Tibial nerve (tissue), 4 donors: ENCODE results near the gene VSIG10L2. TPM values are rescaled to one million over a fixed set of nuclear protein-coding genes. Genes with fewer than 3 reads are reported as not detected.

Experiments
- DNase-seq, 2 donors: peaks; one replicate each; pipeline ENCODE4 v3.0.0-alpha.2; 2019; ENCODE audit warnings: low spot score in 2 of 2
- H3K27ac ChIP-seq, 4 donors: fragments of 200-600 bp; sonication (generic) in 3 of 4; one replicate each; pipeline ENCODE4 v1.5.1; 2017 to 2019; ENCODE audit warnings: mild to moderate bottlenecking in 1 of 4
- H3K27me3 ChIP-seq, 2 donors: fragments of 200-600 bp; sonication (generic) in 1 of 2; one replicate each; pipeline versions ENCODE4 v1.5.1 to v1.6.0; 2017 to 2019
- H3K36me3 ChIP-seq, 3 donors: fragments of 200-600 bp; sonication (generic); one replicate each; pipeline ENCODE4 v1.5.1; 2018 to 2019
- H3K4me1 ChIP-seq, 4 donors: fragments of 200-600 bp; sonication (generic) in 3 of 4; one replicate each; pipeline ENCODE4 v1.5.1; 2017 to 2019
- H3K4me3 ChIP-seq, 4 donors: fragments of 200-600 bp; sonication (generic) in 3 of 4; one replicate each; pipeline ENCODE4 v1.5.1; 2017 to 2019; ENCODE audit warnings: mild to moderate bottlenecking in 1 of 4, moderate library complexity in 1 of 4
- H3K9me3 ChIP-seq, 4 donors: fragments of 200-600 bp; sonication (generic) in 3 of 4; one replicate each; pipeline ENCODE4 v1.5.1; 2017 to 2019
- CTCF ChIP-seq, 5 experiments: fragments of 200-600 bp in 3 of 5; fragments of 450-650 bp in 2 of 5; sonication (generic) in 3 of 5; IDR thresholded peaks; one replicate each; pipeline ENCODE4 v1.5.1; 2016 to 2019; ENCODE audit warnings: antibody characterized with exemption in 5 of 5, mild to moderate bottlenecking in 3 of 5, moderate library complexity in 2 of 5
- EP300 ChIP-seq, 2 donors: sonication (generic); formaldehyde crosslinking; IDR thresholded peaks; one replicate each; pipeline ENCODE4 v1.6.1; 2017; ENCODE audit warnings: antibody characterized with exemption in 2 of 2, mild to moderate bottlenecking in 1 of 2
- POLR2A ChIP-seq, 2 donors: fragments of 450-650 bp; IDR thresholded peaks; one replicate each; pipeline ENCODE4 v1.6.1; 2017; ENCODE audit warnings: antibody characterized with exemption in 2 of 2, mild to moderate bottlenecking in 2 of 2, moderate library complexity in 2 of 2
- WGBS, 2 donors: methylation state at CpG; one replicate each; pipeline ENCODE4 v1.1.5; 2018; 5-methylcytosine and 5-hydroxymethylcytosine counted together
- total RNA-seq, 4 donors: library from RNA; depleted of rRNA; stranded (reverse); fragments of >200 nt; gene quantifications; one replicate each; pipeline ENCODE4 v1.1.0, GENCODE V29; 2016

Gene VSIG10L2
- total RNA-seq, 4 donors from 2014 or later: not detected

- WGBS, 2 donors: 45 to 48% methylated on average over 4 of the region's 4 CpGs
Observed at GRCh38 chr11:125958872-125959400, 13.1 kb downstream of the VSIG10L2 start.

GRCh38 chr11:125959511-125959910 lies 13.7 kb downstream of the VSIG10L2 start:
- Histone ChIP-seq H3K27me3 (no peaks in the 10 kb centered on the region), H3K36me3 (peaks cover 0 to 50% (median 0%) of the 10 kb centered on the region in 3 donors), H3K27ac (peak overlapping the region in 2 of 4 donors; percentile 2 to 30), H3K9me3 (peaks cover 0 to 16% (median 3%) of the 10 kb centered on the region in 4 donors), H3K4me3 (no peak overlapping the region), H3K4me1 (peaks cover 0 to 22% (median 7%) of the 10 kb centered on the region in 4 donors)
- no peak for DNase-seq
- 82 to 86% methylated on average over 6 of the region's 6 CpGs for WGBS, 2 donors
- no peak for TF ChIP-seq POLR2A (IDR thresholded peaks at IDR 0.05)
- no peak for TF ChIP-seq EP300 (IDR thresholded peaks at IDR 0.05)
- TF ChIP-seq CTCF (IDR thresholded peaks at IDR 0.05): no peak

More at GRCh38 chr11:125958872-125959400, 13.1 kb downstream of the VSIG10L2 start:
- Histone ChIP-seq H3K4me3 (no peak overlapping the region), H3K9me3 (peaks cover 0 to 16% (median 3%) of the 10 kb centered on the region in 4 donors), H3K36me3 (peaks cover 0 to 44% (median 0%) of the 10 kb centered on the region in 3 donors), H3K27me3 (no peaks in the 10 kb centered on the region), H3K27ac (peak overlapping the region in 2 of 4 donors; percentile 2 to 63), H3K4me1 (peaks cover 0 to 22% (median 7%) of the 10 kb centered on the region in 4 donors)
- no peak for TF ChIP-seq POLR2A (IDR thresholded peaks at IDR 0.05)
- no peak for DNase-seq

- no peak overlapping the region for H3K4me3 ChIP-seq
- 93 to 94% methylated on average over 10 of the region's 10 CpGs for WGBS, 2 donors
Observed at GRCh38 chr11:125959931-125960330, 14.1 kb downstream of the VSIG10L2 start.

GRCh38 chr11:125960771-125961170 lies 14.9 kb downstream of the VSIG10L2 start:
- Histone ChIP-seq H3K36me3 (peaks cover 0 to 50% (median 0%) of the 10 kb centered on the region in 3 donors), H3K4me3 (no peak overlapping the region), H3K27ac (no peak overlapping the region), H3K4me1 (peaks cover 0 to 18% (median 7%) of the 10 kb centered on the region in 4 donors), H3K27me3 (no peaks in the 10 kb centered on the region), H3K9me3 (peaks cover 0 to 16% (median 3%) of the 10 kb centered on the region in 4 donors)
- TF ChIP-seq POLR2A (IDR thresholded peaks at IDR 0.05): no peak
- TF ChIP-seq CTCF (IDR thresholded peaks at IDR 0.05): no peak
- TF ChIP-seq EP300 (IDR thresholded peaks at IDR 0.05): no peak
- 88 to 91% methylated on average over 6 of the region's 6 CpGs for WGBS, 2 donors
- DNase-seq: no peak

More at GRCh38 chr11:125959931-125960330, 14.1 kb downstream of the VSIG10L2 start:
- Histone ChIP-seq H3K36me3 (peaks cover 0 to 50% (median 0%) of the 10 kb centered on the region in 3 donors), H3K27ac (peak overlapping the region in 1 of 4 donors; percentile 30), H3K27me3 (no peaks in the 10 kb centered on the region), H3K9me3 (peaks cover 0 to 16% (median 3%) of the 10 kb centered on the region in 4 donors), H3K4me1 (peaks cover 0 to 22% (median 7%) of the 10 kb centered on the region in 4 donors)
- TF ChIP-seq CTCF (IDR thresholded peaks at IDR 0.05): no peak
- TF ChIP-seq EP300 (IDR thresholded peaks at IDR 0.05): no peak
- TF ChIP-seq POLR2A (IDR thresholded peaks at IDR 0.05): no peak
- DNase-seq: no peak

GRCh38 chr11:125967515-125967914 lies 21.7 kb downstream of the VSIG10L2 start:
- TF ChIP-seq CTCF (IDR thresholded peaks at IDR 0.05) (no peak), POLR2A (IDR thresholded peaks at IDR 0.05) (no peak), EP300 (IDR thresholded peaks at IDR 0.05) (no peak)
- no peak for DNase-seq
- peaks cover 0 to 11% (median 3%) of the 10 kb centered on the region in 4 donors for H3K9me3 ChIP-seq
- H3K27ac ChIP-seq: no peak overlapping the region
- peaks cover 0 to 20% (median 0%) of the 10 kb centered on the region in 3 donors for H3K36me3 ChIP-seq
- H3K4me3 ChIP-seq: no peak overlapping the region
- H3K27me3 ChIP-seq: no peaks in the 10 kb centered on the region
- 92 to 95% methylated on average over 4 of the region's 4 CpGs for WGBS, 2 donors
- H3K4me1 ChIP-seq: no peaks in the 10 kb centered on the region
